Embryonic facial prominence (tissue), 1 donor: ENCODE results near the gene SNRPD3.
"Not testable (repeated sequence)": the region's sequence is repeated elsewhere in the genome, so short reads cannot be mapped to it uniquely, and the experiment has no call there.

Experiments used
- DNase-seq: peaks from one replicate; pipeline ENCODE4 v3.0.0-alpha.2; 2016; ENCODE audit errors: extremely low spot score

The SNRPD3 gene

GRCh38 chr22:24592058-24592850, 36.5 kb downstream of the SNRPD3 start:
- DNase-seq: no peak

GRCh38 chr22:24592851-24593558, 37.2 kb downstream of the SNRPD3 start, which contains the start of gene LRRC75B:
LRRC75B (minus strand) TSS chr22:24593073; CDS start chr22:24593039, 34 bp downstream.
- DNase-seq: no peak

- not testable (repeated sequence) for DNase-seq
Observed at GRCh38 chr22:24593559-24593835, 37.7 kb downstream of the SNRPD3 start.

GRCh38 chr22:24593836-24594568, 38.2 kb downstream of the SNRPD3 start:
- DNase-seq: no peak

DNA sequence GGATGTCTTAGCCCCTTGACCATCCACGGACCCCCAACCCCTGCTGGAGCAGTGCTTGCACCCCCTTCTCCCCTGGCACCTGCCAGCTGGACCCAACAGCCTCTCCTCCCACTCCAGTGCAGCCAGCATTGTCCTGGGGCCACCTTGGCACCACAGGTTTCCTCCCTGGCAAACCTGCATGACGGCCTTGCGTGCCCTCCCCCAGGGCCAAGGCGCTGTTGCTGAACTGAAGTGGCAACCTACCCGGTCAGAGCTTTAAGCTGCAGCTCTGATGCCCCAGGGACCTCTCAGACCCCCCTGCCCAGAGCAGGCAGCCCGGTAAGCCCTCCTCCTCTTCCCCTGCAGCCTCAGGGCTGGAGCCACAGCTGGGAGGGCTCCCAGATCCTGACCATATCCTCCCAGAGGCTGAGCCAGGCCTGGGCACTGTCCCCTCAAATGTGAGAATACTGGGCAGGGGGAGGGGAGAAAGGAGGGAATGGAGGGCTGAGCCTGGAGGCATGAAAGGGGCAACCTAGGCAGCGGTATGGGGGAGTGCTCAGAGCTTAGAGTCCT, 38.8 kb downstream of the SNRPD3 start:
- no peak for DNase-seq

GRCh38 chr22:24595228-24595627, 39.4 kb downstream of the SNRPD3 start:
- no peak for DNase-seq

- DNase-seq: no peak
Observed at GRCh38 chr22:24595863-24596262, 40.1 kb downstream of the SNRPD3 start.

GRCh38 chr22:24597076-24597475, 41.3 kb downstream of the SNRPD3 start:
- DNase-seq: not testable (repeated sequence)

GRCh38 chr22:24599514-24599913, 43.7 kb downstream of the SNRPD3 start:
- DNase-seq: no peak

DNA sequence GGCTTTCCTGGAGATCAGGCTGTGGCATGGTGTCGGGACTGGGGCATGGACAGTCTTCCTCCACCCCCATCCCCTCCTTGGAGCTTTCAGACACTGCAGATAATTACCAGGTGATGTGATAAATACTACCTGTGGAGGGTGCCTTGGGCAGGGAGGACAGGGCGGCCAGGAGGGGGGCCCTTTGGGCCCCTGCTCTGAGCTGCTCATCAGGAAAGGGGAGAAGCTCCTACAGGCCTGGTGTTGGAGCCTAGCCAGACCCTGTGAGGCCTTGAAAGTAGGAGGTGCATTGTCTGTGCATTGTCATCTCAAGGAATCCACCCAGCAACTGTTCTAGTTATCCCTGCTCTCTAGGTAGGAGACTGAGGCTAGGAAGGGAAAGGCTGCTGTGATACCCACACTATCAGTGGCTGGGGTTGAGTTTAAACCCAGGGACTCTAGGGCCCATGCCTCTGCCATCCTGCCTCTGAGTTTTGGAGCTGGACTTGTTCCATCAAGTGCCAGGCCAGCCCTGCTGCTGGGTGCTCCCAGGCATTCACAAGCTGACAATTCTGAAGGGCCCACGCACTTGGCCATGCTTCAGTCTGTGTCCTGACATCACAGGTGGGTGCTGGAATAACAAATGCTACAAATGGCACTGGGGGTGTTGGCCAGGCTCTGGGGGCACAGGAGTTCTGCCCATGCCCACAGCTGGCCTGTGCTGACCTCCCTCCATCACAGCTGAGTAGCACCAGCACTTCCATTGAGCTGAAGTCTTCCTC, 44.3 kb downstream of the SNRPD3 start:
- DNase-seq: not testable (repeated sequence)

- DNase-seq: no peak
Observed at GRCh38 chr22:24601217-24602104, 45.7 kb downstream of the SNRPD3 start.

GRCh38 chr22:24602105-24602749, 46.4 kb downstream of the SNRPD3 start:
- not testable (repeated sequence) for DNase-seq

GRCh38 chr22:24602847-24603769, 47.3 kb downstream of the SNRPD3 start, which contains the start of gene GGT1:
GGT1 (plus strand) TSS chr22:24603193; CDS start chr22:24611082, 7,889 bp downstream.
- DNase-seq: not testable (repeated sequence)

GRCh38 chr22:24603770-24604629, 48.2 kb downstream of the SNRPD3 start:
- DNase-seq: not testable (repeated sequence)

GRCh38 chr22:24606340-24606739, 50.5 kb downstream of the SNRPD3 start:
- DNase-seq: not testable (repeated sequence)

- DNase-seq: not testable (repeated sequence)
Observed at GRCh38 chr22:24607429-24607983, 51.7 kb downstream of the SNRPD3 start.

DNA sequence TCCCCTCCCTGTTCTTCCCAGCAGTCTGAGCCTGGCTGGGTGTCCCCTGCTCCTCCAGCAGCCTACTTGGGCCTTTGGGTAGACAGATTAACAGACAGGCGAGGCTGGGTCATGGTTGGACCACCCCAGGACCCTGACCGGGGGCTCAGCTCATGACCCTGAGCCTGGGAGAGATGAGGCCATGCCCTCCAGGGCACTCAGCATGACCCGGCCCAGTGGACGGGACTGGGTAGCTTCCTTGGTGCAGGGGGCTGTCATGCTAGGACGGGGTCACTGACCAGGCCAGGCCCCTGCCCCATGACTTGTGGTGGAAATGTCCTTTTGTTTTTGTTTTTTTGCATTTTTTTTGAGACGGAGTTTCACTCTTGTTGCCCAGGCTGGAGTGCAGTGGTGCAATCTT, 52.5 kb downstream of the SNRPD3 start:
- not testable (repeated sequence) for DNase-seq
